Panc1 (cell line): ENCODE results near the gene DPP4.

Experiments
- CTCF ChIP-seq: fragments of 450-650 bp; IDR thresholded peaks from 2 replicates; pipeline ENCODE4 v1.5.1; 2017; ENCODE audit warnings: mild to moderate bottlenecking
- POLR2AphosphoS5 ChIP-seq: IDR thresholded peaks from 2 replicates; pipeline ENCODE4 v1.6.1; 2012; ENCODE audit warnings: mild to moderate bottlenecking, low read depth, low read length, moderate library complexity
- REST ChIP-seq, 2 experiments: IDR thresholded peaks; 2 replicates each; pipeline ENCODE4 v1.6.1; 2011 to 2012; ENCODE audit warnings: low read depth in 2 of 2, control low read depth in 1 of 2, low read length in 1 of 2, mild to moderate bottlenecking in 1 of 2, moderate library complexity in 1 of 2; ENCODE audit not compliant: insufficient read depth in 1 of 2
- SIN3A ChIP-seq: IDR thresholded peaks from 2 replicates; pipeline ENCODE4 v1.6.1; 2012; ENCODE audit warnings: low read depth, mild to moderate bottlenecking, low read length, moderate library complexity, borderline replicate concordance; ENCODE audit not compliant: insufficient read depth
- TCF7L2 ChIP-seq: IDR thresholded peaks from 2 replicates; pipeline ENCODE4 v1.6.1; 2011; ENCODE audit warnings: mild to moderate bottlenecking, low read depth, low read length, inconsistent platforms

- TF ChIP-seq CTCF (no peak), SIN3A (no peak), REST (IDR thresholded peaks at IDR 0.05; ENCODE audit: insufficient read depth in 1 of 2, low read depth in 2 of 2, low read length in 1 of 2) (no peak), POLR2AphosphoS5 (no peak), TCF7L2 (no peak)
Observed at GRCh38 chr2:161981679-161982250, 92.2 kb downstream of the DPP4 start.
